22Rv1 (cell line): Measurements from ENCODE around the gene TIE1.

Experiments
- ZFX ChIP-seq: fragments of 450-650 bp; IDR thresholded peaks from 2 replicates; pipeline ENCODE4 v1.6.1; 2017; ENCODE audit warnings: antibody characterized with exemption, borderline replicate concordance
- TF ChIP-seq, protein P1 (sequence below): fragments of 450-650 bp; IDR thresholded peaks from 2 replicates; pipeline ENCODE4 v1.5.1; 2017; ENCODE audit warnings: mild to moderate bottlenecking

GRCh38 chr1:43277116-43277876 is 23.5 kb upstream of the TIE1 start:
- TF ChIP-seq, protein P1, sequence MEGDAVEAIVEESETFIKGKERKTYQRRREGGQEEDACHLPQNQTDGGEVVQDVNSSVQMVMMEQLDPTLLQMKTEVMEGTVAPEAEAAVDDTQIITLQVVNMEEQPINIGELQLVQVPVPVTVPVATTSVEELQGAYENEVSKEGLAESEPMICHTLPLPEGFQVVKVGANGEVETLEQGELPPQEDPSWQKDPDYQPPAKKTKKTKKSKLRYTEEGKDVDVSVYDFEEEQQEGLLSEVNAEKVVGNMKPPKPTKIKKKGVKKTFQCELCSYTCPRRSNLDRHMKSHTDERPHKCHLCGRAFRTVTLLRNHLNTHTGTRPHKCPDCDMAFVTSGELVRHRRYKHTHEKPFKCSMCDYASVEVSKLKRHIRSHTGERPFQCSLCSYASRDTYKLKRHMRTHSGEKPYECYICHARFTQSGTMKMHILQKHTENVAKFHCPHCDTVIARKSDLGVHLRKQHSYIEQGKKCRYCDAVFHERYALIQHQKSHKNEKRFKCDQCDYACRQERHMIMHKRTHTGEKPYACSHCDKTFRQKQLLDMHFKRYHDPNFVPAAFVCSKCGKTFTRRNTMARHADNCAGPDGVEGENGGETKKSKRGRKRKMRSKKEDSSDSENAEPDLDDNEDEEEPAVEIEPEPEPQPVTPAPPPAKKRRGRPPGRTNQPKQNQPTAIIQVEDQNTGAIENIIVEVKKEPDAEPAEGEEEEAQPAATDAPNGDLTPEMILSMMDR, result no peak
- TF ChIP-seq ZFX, result no peak
